KMS-11 (cell line): Measurements from ENCODE around the gene ZNF783.

ENCODE experiments used
- H2AFZ ChIP-seq: fragments of 200-600 bp; sonication (generic); 2 replicates; pipeline ENCODE4 v1.6.1; 2016; ENCODE audit warnings: antibody characterized with exemption, mixed run types, low read depth
- H3K27ac ChIP-seq: fragments of 200-600 bp; sonication (generic); 2 replicates; pipeline ENCODE4 v1.6.1; 2016; ENCODE audit warnings: mild to moderate bottlenecking, mixed run types
- H3K27me3 ChIP-seq: fragments of 200-600 bp; sonication (generic); 2 replicates; pipeline ENCODE4 v1.6.1; 2017; ENCODE audit warnings: mild to moderate bottlenecking, low read depth, mixed run types, moderate library complexity; ENCODE audit not compliant: insufficient read depth
- H3K36me3 ChIP-seq: fragments of 200-600 bp; sonication (generic); 2 replicates; pipeline ENCODE4 v1.6.1; 2017; ENCODE audit warnings: mild to moderate bottlenecking, mixed run types; ENCODE audit not compliant: insufficient read depth
- H3K4me1 ChIP-seq: fragments of 200-600 bp; sonication (generic); 2 replicates; pipeline ENCODE4 v1.6.1; 2016; ENCODE audit warnings: mild to moderate bottlenecking, low read depth, mixed run types; ENCODE audit not compliant: poor library complexity, severe bottlenecking
- H3K4me2 ChIP-seq: fragments of 200-600 bp; sonication (generic); 2 replicates; pipeline ENCODE4 v1.7.0; 2016; ENCODE audit warnings: mild to moderate bottlenecking, mixed run types
- H3K4me3 ChIP-seq: fragments of 200-600 bp; sonication (generic); IDR thresholded peaks from 2 replicates; pipeline ENCODE4 v1.6.1; 2017; ENCODE audit warnings: low read depth, low read length, mixed read lengths; ENCODE audit not compliant: insufficient read depth
- H3K79me2 ChIP-seq: fragments of 200-600 bp; sonication (generic); 2 replicates; pipeline ENCODE4 v1.6.1; 2016; ENCODE audit warnings: low read depth, mixed run types; ENCODE audit not compliant: insufficient read depth
- H3K9ac ChIP-seq: fragments of 200-600 bp; sonication (generic); 2 replicates; pipeline ENCODE4 v1.6.1; 2016; ENCODE audit warnings: mild to moderate bottlenecking, mixed run types
- H4K20me1 ChIP-seq: fragments of 200-600 bp; sonication (generic); 2 replicates; pipeline ENCODE4 v1.6.1; 2016; ENCODE audit warnings: mild to moderate bottlenecking, mixed run types; ENCODE audit not compliant: insufficient read depth
- CTCF ChIP-seq: fragments of 200-600 bp; sonication (generic); conservative IDR thresholded peaks from 2 replicates; pipeline ENCODE4 v1.6.1; 2017; ENCODE audit warnings: low read depth, mild to moderate bottlenecking, antibody characterized with exemption, low read length, moderate library complexity, mixed read lengths

Gene ZNF783

GRCh38 chr7:149238051-149238450 is 23.9 kb upstream of the ZNF783 start:
- Histone ChIP-seq H3K4me1 (peaks cover 19% of the 10 kb centered on the region), H3K36me3 (0 out of 2 replicates have a peak, but pooled peaks cover 4% of the 10 kb centered on the region), H3K79me2 (peaks cover 27% of the 10 kb centered on the region), H3K9ac (no peak overlapping the region), H3K27ac (no peak overlapping the region; the same call in 1 of the 2 replicates), H4K20me1 (0 out of 2 replicates have a peak, but pooled peaks cover 4% of the 10 kb centered on the region), H2AFZ (peak overlapping the region; percentile 92), H3K4me2 (peak overlapping the region; percentile 99), H3K27me3 (0 out of 2 replicates have a peak, but pooled peaks cover 6% of the 10 kb centered on the region), H3K4me3 (no peak overlapping the region)
- no peak for TF ChIP-seq CTCF

GRCh38 chr7:149239345-149240143 is 22.5 kb upstream of the ZNF783 start, which contains the start of gene ZNF212:
TSS of gene ZNF212 (plus strand) at chr7:149239651. CDS start at chr7:149239779, 128 bp downstream.
- Histone ChIP-seq H3K9ac (peak within 1 kb of the TSS; percentile 63), H3K4me1 (peaks cover 19% of the 10 kb centered on the region), H3K79me2 (peaks cover 32% of the 10 kb centered on the region), H2AFZ (peak within 1 kb of the TSS; percentile 92), H3K27ac (peak within 1 kb of the TSS; percentile 53), H3K27me3 (0 out of 2 replicates have a peak, but pooled peaks cover 6% of the 10 kb centered on the region), H3K4me3 (peak within 1 kb of the TSS; percentile 74), H3K36me3 (0 out of 2 replicates have a peak, but pooled peaks cover 4% of the 10 kb centered on the region), H3K4me2 (peak within 1 kb of the TSS; percentile 99), H4K20me1 (0 out of 2 replicates have a peak, but pooled peaks cover 4% of the 10 kb centered on the region)
- TF ChIP-seq CTCF = peak; percentile 82

- H3K4me2 ChIP-seq = peak overlapping the region; percentile 41
- no peak overlapping the region for H3K9ac ChIP-seq
- H3K27me3 ChIP-seq = 0 out of 2 replicates have a peak, but pooled peaks cover 6% of the 10 kb centered on the region
- H3K4me3 ChIP-seq = no peak overlapping the region
- 0 out of 2 replicates have a peak, but pooled peaks cover 4% of the 10 kb centered on the region for H3K36me3 ChIP-seq
- peaks cover 19% of the 10 kb centered on the region for H3K4me1 ChIP-seq
- no peak overlapping the region for H2AFZ ChIP-seq
- no peak overlapping the region for H3K27ac ChIP-seq
- H4K20me1 ChIP-seq = 0 out of 2 replicates have a peak, but pooled peaks cover 4% of the 10 kb centered on the region
- peaks cover 37% of the 10 kb centered on the region for H3K79me2 ChIP-seq
- TF ChIP-seq CTCF = no peak
These were observed 21.4 kb upstream of the ZNF783 start for GRCh38 chr7:149240637-149241036.

GRCh38 chr7:149241696-149242095 is 20.3 kb upstream of the ZNF783 start:
- Histone ChIP-seq H3K27ac (no peak overlapping the region), H3K4me2 (no peak overlapping the region), H3K27me3 (0 out of 2 replicates have a peak, but pooled peaks cover 3% of the 10 kb centered on the region), H4K20me1 (0 out of 2 replicates have a peak, but pooled peaks cover 4% of the 10 kb centered on the region), H3K4me1 (peaks cover 19% of the 10 kb centered on the region), H3K9ac (no peak overlapping the region), H3K4me3 (no peak overlapping the region), H3K79me2 (peaks cover 43% of the 10 kb centered on the region), H2AFZ (no peak overlapping the region), H3K36me3 (0 out of 2 replicates have a peak, but pooled peaks cover 4% of the 10 kb centered on the region)
- TF ChIP-seq CTCF = no peak
